ENCODE data around the gene DGCR6L. TPM values are rescaled to one million over a fixed set of nuclear protein-coding genes. Genes with fewer than 3 reads are reported as not detected.
"Not testable (repeated sequence)": the region's sequence is repeated elsewhere in the genome, so short reads cannot be mapped to it uniquely, and the experiment has no call there.

Gene DGCR6L
- total RNA-seq, 1 experiment from 2014 or later = 38.6 TPM

- H3K9me3 Mint-ChIP-seq; H3K27me3 Mint-ChIP-seq (ENCODE audit: low read depth); H2AK5ac ChIP-seq (ENCODE audit: insufficient read length, low read length); H4K5ac ChIP-seq (ENCODE audit: insufficient read length, low read depth, low read length); H3T11ph ChIP-seq (ENCODE audit: low read length); H4K91ac ChIP-seq (ENCODE audit: insufficient read length, low read depth, low read length); H2BK15ac ChIP-seq (ENCODE audit: low read depth, low read length); H2BK5ac ChIP-seq (ENCODE audit: insufficient read length, low read length); H3K4me1 ChIP-seq (ENCODE audit: insufficient read depth, low read length); H3K27me3 ChIP-seq (ENCODE audit: insufficient read depth, low read length); H4K20me1 ChIP-seq (ENCODE audit: control insufficient read depth, insufficient read depth, insufficient read length); H3K9me3 ChIP-seq (ENCODE audit: control insufficient read depth, low read depth, low read length); H3K79me1 ChIP-seq (ENCODE audit: insufficient read depth, low read depth, low read length, poor library complexity, severe bottlenecking); H3K23me2 ChIP-seq (ENCODE audit: insufficient read length, low read depth, low read length, poor library complexity, severe bottlenecking); H3K56ac ChIP-seq (ENCODE audit: insufficient read length, low read depth, low read length); H3K79me2 ChIP-seq (ENCODE audit: insufficient read depth, low read length); H3K14ac ChIP-seq (ENCODE audit: insufficient read depth, low read length); H2AFZ ChIP-seq (ENCODE audit: low read length); H3K27ac Mint-ChIP-seq; DNase-seq; H2BK120ac ChIP-seq (ENCODE audit: low read depth, low read length, poor library complexity, severe bottlenecking); H3K9ac ChIP-seq (ENCODE audit: extremely low read depth, insufficient read length, low read length); H3K4me3 Mint-ChIP-seq; H3K36me3 Mint-ChIP-seq (ENCODE audit: insufficient read depth in 1 of 3, low read depth in 3 of 3); H3K4me2 ChIP-seq (ENCODE audit: insufficient read depth, insufficient read length, low read length); H3K18ac ChIP-seq (ENCODE audit: insufficient read length, low read depth, low read length); H3K27ac ChIP-seq (ENCODE audit: insufficient read length, low read depth, low read length); H4K8ac ChIP-seq (replicated peaks; ENCODE audit: insufficient read length, low read depth, low read length); H2BK12ac ChIP-seq (ENCODE audit: insufficient read length, low read depth, low read length); H3K4ac ChIP-seq (ENCODE audit: low read depth, low read length); H2BK20ac ChIP-seq (ENCODE audit: low read depth, low read length, poor library complexity, severe bottlenecking); H3K23ac ChIP-seq (ENCODE audit: insufficient read length, low read depth, low read length): not testable (repeated sequence)
- H3K4me1 Mint-ChIP-seq = peaks cover 5 to 19% of the 10 kb centered on the region in 2 experiments
- WGBS (ENCODE audit: extremely low coverage, insufficient read length, low lambda C conversion rate) = no CpG with 5 or more reads among the region's 10 CpGs
Measured at GRCh38 chr22:20274374-20274773, 45.5 kb downstream of the DGCR6L start.

Measured in H9 (cell line).